Mesodermal cell (in vitro differentiated cells): Measurements from ENCODE around the gene EFNA3.

Experiments
- H3K27ac ChIP-seq: 2 replicates; pipeline ENCODE4 v1.7.0; 2013; ENCODE audit warnings: mild to moderate bottlenecking, low read depth, low read length, moderate library complexity; ENCODE audit not compliant: severe bottlenecking
- H3K36me3 ChIP-seq: 2 replicates; pipeline ENCODE4 v1.7.1; 2013; ENCODE audit warnings: mild to moderate bottlenecking, low read length, moderate library complexity; ENCODE audit not compliant: control insufficient read depth, insufficient read depth
- H3K4me1 ChIP-seq: one replicate; pipeline ENCODE4 v1.7.1; 2013; ENCODE audit warnings: mild to moderate bottlenecking, low read length; ENCODE audit not compliant: insufficient read depth, control insufficient read depth, poor library complexity, severe bottlenecking
- H3K4me3 ChIP-seq: 2 replicates; pipeline ENCODE4 v1.7.0; 2013; ENCODE audit warnings: low read length, control low read depth, mild to moderate bottlenecking; ENCODE audit not compliant: insufficient read depth, poor library complexity, severe bottlenecking; ENCODE audit errors: extremely low read depth
- H3K9me3 ChIP-seq: 2 replicates; pipeline ENCODE4 v1.7.1; 2013; ENCODE audit warnings: mild to moderate bottlenecking, low read length, moderate library complexity; ENCODE audit not compliant: control insufficient read depth
- WGBS, 2 experiments: methylation state at CpG; one replicate each; pipeline ENCODE4 v1.1.5; 2013; ENCODE audit warnings: missing lambda C conversion rate in 2 of 2; ENCODE audit not compliant: insufficient coverage in 2 of 2; 5-methylcytosine and 5-hydroxymethylcytosine counted together

EFNA3 gene

GRCh38 chr1:155099331-155099730, 20.7 kb downstream of the EFNA3 start:
- Histone ChIP-seq H3K36me3 (no peaks in the 10 kb centered on the region), H3K9me3 (no peaks in the 10 kb centered on the region), H3K4me1 (peaks cover 4% of the 10 kb centered on the region), H3K4me3 (no peak overlapping the region), H3K27ac (no peak overlapping the region)
- WGBS, 2 experiments = 94 to 100% methylated on average over 4 of the region's 7 CpGs

DNA sequence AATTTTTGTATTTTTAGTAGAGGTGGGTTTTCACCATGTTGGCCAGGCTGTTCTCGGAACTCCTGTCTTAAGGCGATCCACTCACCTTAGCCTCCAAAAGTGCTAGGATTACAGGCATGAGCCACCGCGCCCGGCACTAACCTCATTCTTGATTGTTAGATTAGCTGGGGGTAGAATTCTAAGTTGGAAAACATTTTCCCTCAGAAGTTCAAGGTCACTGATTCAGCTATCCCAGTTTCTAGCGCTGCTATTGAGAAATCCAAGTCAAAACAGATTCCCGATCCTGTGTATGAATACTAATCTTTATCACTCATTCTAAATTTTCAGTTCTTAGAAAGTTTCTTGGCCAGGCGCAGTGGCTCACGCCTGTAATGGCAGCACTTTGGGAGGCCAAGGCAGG, 24.7 kb downstream of the EFNA3 start:
- Histone ChIP-seq H3K27ac (no peak overlapping the region), H3K36me3 (no peaks in the 10 kb centered on the region), H3K4me3 (no peak overlapping the region), H3K9me3 (no peaks in the 10 kb centered on the region), H3K4me1 (no peaks in the 10 kb centered on the region)
- WGBS, 2 experiments = 94 to 99% methylated on average over 5 to 6 of the region's 9 CpGs

DNA sequence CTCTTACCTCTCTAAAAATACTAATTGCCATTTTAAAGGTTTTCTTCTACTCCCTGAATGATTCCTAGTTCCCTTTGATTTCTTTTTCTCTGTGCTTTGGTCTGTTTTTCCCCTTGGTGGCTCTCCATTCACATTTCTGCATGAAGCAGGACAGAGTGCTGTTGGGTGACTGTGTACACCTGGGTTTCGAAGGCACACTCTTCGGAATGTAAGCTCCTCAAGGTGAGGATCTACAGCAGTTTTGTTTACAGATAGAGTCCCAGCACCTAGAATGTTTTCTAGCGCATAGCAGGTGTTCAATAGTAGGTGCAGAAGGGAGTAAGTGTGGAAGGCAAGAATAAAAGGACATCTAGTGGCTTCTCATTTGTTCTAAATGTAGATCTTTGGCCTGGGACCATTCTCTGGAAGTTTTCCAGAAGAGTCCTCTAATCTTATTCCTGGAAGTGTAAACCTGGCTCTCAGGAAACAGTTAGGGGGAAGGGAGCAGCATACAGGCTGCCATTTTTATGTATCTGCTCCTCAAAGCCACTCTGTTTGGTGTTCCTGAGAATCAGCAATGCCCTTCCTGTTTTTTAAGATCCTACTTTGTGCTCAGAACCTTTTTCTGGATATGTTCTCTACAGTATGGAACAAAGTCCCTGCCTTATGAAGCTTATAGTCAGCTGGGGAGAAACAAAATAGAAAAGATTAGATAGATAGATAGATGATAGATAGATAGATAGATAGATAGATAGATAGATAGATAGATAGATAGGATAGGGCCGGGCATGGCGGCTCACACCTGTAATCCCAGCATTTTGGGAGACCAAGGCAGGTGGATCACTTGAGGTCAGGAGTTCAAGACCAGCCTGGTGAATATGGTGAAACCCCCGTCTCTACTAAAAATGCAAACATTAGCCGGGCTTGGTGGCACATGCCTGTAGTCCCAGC, 26.2 kb downstream of the EFNA3 start:
- 85 to 90% methylated on average over 7 of the region's 7 CpGs for whole genome bisulfite sequencing, 2 experiments
- Histone ChIP-seq H3K27ac (no peak overlapping the region), H3K9me3 (no peaks in the 10 kb centered on the region), H3K36me3 (no peaks in the 10 kb centered on the region), H3K4me3 (no peak overlapping the region), H3K4me1 (no peaks in the 10 kb centered on the region)

DNA sequence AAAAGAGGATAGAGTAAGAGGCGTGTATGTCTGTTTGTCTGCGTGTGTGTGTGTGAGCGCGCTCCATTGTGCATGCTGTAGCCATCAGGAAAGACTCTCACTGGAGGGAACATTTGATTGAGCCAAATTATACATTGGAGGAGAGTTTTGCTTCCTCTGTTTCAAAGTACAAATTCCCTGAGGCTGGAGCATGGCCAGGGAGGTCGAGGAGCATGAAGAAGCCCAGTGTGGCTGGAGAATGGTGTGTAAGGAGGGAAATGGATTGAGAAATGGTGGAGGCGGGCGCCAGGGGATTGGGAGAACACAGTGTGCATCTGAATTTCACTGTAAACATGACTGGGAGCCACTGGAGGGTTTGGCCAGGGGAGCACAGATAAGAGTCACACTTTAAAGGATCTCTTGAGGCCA, 27.0 kb downstream of the EFNA3 start:
- WGBS, 2 experiments = 75 to 78% methylated on average over 7 of the region's 7 CpGs
- Histone ChIP-seq H3K27ac (no peak overlapping the region), H3K36me3 (no peaks in the 10 kb centered on the region), H3K4me1 (no peaks in the 10 kb centered on the region), H3K9me3 (no peaks in the 10 kb centered on the region), H3K4me3 (no peak overlapping the region)

- Histone ChIP-seq H3K4me3 (no peak overlapping the region), H3K36me3 (no peaks in the 10 kb centered on the region), H3K27ac (no peak overlapping the region), H3K4me1 (no peaks in the 10 kb centered on the region), H3K9me3 (no peaks in the 10 kb centered on the region)
- WGBS, 2 experiments = 80% methylated on average over 4 of the region's 6 CpGs
These were observed 28.2 kb downstream of the EFNA3 start for GRCh38 chr1:155106862-155107261.

- no peak overlapping the region for H3K4me3 ChIP-seq
- 66 to 82% methylated on average over 8 to 10 of the region's 12 CpGs for WGBS, 2 experiments
- H3K9me3 ChIP-seq = no peaks in the 10 kb centered on the region
- H3K36me3 ChIP-seq = no peaks in the 10 kb centered on the region
- no peak overlapping the region for H3K27ac ChIP-seq
- no peaks in the 10 kb centered on the region for H3K4me1 ChIP-seq
These were observed 28.9 kb downstream of the EFNA3 start for GRCh38 chr1:155107309-155108264.

GRCh38 chr1:155108296-155108695, 29.7 kb downstream of the EFNA3 start:
- H3K4me1 ChIP-seq = no peaks in the 10 kb centered on the region
- H3K36me3 ChIP-seq = no peaks in the 10 kb centered on the region
- WGBS, 2 experiments = 89 to 94% methylated on average over 4 to 5 of the region's 5 CpGs
- no peak overlapping the region for H3K4me3 ChIP-seq
- H3K27ac ChIP-seq = no peak overlapping the region
- no peaks in the 10 kb centered on the region for H3K9me3 ChIP-seq

GRCh38 chr1:155110381-155110780, 31.7 kb downstream of the EFNA3 start:
- Histone ChIP-seq H3K36me3 (no peaks in the 10 kb centered on the region), H3K4me3 (no peak overlapping the region), H3K9me3 (no peaks in the 10 kb centered on the region), H3K27ac (no peak overlapping the region), H3K4me1 (no peaks in the 10 kb centered on the region)
- 92 to 93% methylated on average over 3 to 4 of the region's 8 CpGs for WGBS, 2 experiments

- Histone ChIP-seq H3K9me3 (no peaks in the 10 kb centered on the region), H3K4me3 (no peak overlapping the region), H3K4me1 (no peaks in the 10 kb centered on the region), H3K36me3 (no peaks in the 10 kb centered on the region), H3K27ac (no peak overlapping the region)
- 88 to 97% methylated on average over 7 of the region's 8 CpGs for WGBS, 2 experiments
These were observed 32.2 kb downstream of the EFNA3 start for GRCh38 chr1:155110826-155111225.

DNA sequence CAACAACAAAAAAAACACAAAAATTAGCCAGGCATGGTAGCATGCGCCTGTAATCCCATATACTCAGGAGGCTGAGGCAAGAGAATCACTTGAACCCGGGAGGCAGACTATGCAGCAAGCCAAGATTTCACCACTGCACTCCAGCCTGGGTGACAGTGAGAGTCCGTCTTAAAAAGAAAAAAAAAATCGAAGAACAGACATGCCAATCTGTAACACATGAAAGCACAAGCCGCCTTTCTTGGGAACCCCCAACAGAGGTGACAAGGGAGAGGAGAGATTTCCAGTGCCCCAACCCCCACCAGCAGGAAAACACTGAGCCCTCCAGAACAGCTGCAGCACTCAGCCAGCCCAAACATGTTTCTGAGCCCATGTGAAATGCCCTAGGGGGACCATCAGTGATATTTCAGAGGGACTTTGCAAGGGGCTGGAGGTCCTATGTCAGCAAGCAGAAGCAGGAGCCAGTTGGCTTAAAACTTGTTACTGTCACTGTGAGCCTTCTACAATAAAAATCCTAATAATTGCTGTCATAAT, 34.9 kb downstream of the EFNA3 start:
- Histone ChIP-seq H3K9me3 (no peaks in the 10 kb centered on the region), H3K4me1 (no peaks in the 10 kb centered on the region), H3K36me3 (no peaks in the 10 kb centered on the region), H3K27ac (no peak overlapping the region), H3K4me3 (no peak overlapping the region)
- 76 to 83% methylated on average over 3 of the region's 5 CpGs for WGBS, 2 experiments
